Measurements from ENCODE around the gene DAB2IP. TPM values are rescaled to one million over a fixed set of nuclear protein-coding genes. Genes with fewer than 3 reads are reported as not detected.

Gene DAB2IP
- total RNA-seq, 2 experiments from 2014 or later, result not detected

DNA sequence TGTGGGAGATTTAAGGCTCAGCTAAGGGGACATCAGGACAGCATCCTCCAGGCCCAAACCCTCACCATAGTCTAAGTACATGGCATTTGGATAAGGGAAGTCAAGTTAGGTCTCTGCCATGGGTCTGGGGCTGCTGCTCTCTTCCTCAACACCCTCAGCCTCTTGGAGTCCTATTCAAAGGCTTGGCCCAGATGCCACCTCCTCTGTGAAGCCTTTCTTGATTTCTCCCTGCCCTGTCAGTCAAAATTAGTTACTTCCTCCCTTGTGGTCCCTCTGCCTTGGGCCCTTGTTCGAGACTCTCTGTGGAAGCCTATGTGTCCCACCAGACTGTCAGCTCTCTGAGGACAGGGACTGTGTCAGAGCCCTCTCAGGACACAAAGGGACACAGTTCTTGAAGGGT, 17.7 kb upstream of the DAB2IP start:
- Mint-ChIP-seq H3K27ac (no peak overlapping the region), H3K4me1 (no peaks in the 10 kb centered on the region), H3K4me3 (no peak overlapping the region), H3K36me3 (ENCODE audit: low read depth) (no peaks in the 10 kb centered on the region), H3K27me3 (peaks cover 2% of the 10 kb centered on the region), H3K9me3 (no peaks in the 10 kb centered on the region)
- ChIA-PET POLR2A (no interaction called here), CTCF (no interaction called here)
- no peak for DNase-seq

DNA sequence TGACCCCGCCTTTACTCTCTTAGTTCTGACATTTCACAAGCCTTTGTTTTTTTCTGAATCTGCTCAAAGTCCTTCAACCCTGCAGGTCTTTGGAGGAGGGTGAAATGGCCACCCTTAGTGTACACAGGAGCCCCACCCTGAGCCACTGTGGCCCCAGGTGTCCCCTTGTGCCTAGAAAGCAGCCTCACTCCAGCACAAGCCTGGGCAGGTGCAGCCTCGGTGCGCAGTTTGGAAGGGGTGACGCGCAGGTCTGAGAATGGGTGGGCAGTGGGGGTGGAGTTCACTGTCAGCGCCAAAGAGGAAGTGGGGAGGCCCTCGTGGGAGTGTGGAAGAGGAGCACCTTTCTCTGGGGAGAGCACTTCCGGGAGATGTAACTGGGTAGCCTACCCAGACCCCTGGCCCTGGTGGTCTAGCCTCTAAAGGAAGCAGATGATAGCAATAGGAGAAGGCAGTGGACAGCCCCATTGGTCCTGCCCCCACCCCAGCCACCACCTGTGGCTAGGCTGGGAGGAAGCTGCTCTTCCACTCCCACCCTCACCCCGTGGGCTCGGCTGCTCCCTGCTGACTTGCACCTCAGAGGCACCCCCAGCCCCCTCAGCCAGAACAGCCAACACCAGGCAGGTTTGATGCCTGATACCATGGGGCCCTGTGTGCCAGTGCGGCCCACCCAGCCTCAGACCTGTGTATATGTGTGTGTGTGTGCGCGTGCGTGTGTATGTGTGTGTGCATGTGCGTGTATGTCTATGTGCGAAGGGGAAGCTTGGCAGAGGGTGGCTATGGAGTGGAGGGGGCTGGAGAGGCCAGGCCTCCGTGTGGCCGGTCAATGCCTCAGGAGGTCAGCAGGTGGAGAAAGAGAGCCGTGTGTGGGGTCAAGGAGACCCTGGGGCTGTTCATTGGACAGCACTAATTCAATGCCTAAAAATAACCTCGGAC, 16.8 kb upstream of the DAB2IP start:
- Mint-ChIP-seq H3K4me3 (no peak overlapping the region), H3K36me3 (ENCODE audit: low read depth) (no peaks in the 10 kb centered on the region), H3K27me3 (peaks cover 2% of the 10 kb centered on the region), H3K27ac (no peak overlapping the region), H3K4me1 (no peaks in the 10 kb centered on the region), H3K9me3 (no peaks in the 10 kb centered on the region)
- DNase-seq, result no peak
- ChIA-PET CTCF (no interaction called here), POLR2A (no interaction called here)

DNA sequence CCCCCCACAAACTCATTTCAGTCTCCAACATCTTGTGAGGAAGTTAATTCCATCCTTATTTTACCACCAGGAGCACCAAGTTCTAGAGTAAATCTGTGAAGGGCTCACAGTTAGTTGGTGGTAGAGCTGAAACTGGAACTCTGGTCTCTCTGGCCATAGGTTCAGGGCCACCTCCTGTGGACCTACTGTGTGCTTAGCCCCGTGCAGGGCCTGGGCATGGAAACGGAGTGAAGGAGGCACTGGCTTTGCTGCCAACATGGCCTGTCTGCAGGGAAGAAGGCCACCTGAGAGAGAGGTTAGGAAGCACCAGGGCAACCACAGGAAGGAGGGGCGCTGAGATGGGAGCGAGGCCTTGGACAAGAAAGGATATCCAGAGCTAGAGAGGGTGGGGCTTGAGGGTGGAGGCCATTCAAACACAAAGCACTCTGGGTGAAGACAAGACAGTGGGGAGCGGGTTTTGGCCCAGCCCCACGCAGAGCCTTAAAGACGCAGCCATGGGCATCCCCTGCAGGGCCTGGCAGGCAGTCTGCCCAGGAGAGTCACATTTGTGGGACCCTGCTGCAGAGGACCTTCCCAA, 16.0 kb upstream of the DAB2IP start:
- CTCF ChIA-PET, result no interaction called here
- Mint-ChIP-seq H3K27me3 (peaks cover 2% of the 10 kb centered on the region), H3K27ac (no peak overlapping the region), H3K4me1 (no peaks in the 10 kb centered on the region), H3K4me3 (no peak overlapping the region), H3K9me3 (no peaks in the 10 kb centered on the region), H3K36me3 (ENCODE audit: low read depth) (no peaks in the 10 kb centered on the region)
- no peak for DNase-seq
- POLR2A ChIA-PET, result no interaction called here

DNA sequence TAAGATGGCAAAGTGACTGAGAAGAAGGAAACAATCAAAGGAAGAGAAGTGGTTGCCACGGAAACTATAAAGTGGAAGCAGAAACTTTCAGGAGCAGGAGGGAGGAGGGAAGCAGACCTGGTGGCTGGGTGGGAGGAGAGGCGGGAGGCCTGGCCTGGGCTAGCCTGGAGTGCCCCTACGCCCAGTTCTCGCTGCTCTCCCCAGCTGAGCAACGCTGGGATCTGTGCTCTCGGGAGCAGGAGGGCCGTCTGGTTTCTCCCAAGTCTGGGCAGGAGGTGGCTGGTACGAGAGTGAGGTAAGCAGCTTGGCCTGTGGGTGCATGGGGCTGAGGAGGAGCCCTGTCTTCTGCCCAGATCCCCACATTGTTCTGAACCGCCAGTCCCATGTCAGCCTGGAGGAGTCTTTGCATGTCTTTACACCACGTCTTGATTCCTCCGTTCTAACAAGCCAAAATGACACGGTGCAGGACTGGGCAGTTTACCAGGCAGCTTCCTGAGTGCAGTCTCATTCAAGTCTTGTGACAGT, 15.0 kb upstream of the DAB2IP start:
- no peaks in the 10 kb centered on the region for H3K4me1 Mint-ChIP-seq
- H3K27me3 Mint-ChIP-seq, result peaks cover 2% of the 10 kb centered on the region
- no peak for DNase-seq
- H3K4me3 Mint-ChIP-seq, result no peak overlapping the region
- POLR2A ChIA-PET, result no interaction called here
- CTCF ChIA-PET, result interaction anchor here (0.9 kb wide), 1 partner anchor 357 kb away, joined by 3 read pairs; no protein-coding TSS in a partner anchor
- H3K36me3 Mint-ChIP-seq (ENCODE audit: low read depth), result no peaks in the 10 kb centered on the region
- no peak overlapping the region for H3K27ac Mint-ChIP-seq
- no peaks in the 10 kb centered on the region for H3K9me3 Mint-ChIP-seq

DNA sequence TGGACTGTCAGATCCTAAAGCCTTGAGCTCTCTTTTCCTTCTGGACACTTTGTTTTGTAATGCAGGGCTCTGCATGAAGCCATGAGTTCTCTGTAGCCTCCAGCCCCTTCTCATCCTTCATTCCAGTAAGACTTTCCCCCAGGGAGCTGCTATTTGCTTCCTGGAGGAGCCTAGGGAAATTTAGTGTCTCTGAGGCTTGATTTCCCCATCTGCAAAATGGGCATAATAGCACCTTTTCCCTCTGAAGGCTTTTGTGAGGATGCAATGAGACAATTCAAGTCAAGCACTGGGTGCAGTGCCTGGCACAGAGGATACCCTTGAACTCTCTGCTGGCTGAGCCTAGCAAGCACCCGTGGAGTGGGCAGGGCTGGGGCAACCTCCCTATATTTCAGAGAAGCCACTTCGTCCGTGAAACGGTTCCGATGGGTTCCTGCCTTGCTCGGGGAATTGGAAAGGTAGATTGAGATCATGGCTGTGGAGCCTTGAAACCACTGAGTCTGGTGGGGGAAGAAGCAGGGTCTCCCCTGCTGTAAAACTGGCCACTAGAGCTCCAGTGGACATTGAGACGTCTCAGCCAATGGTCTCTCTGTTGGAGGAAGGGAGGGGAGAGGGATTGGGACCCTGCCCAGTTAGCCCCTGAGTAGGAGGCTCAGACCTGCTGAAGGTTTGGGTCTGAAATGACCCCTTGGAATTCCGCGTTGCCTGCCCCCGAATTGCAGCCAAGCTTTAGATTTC, 14.3 kb upstream of the DAB2IP start:
- Mint-ChIP-seq H3K4me3 (no peak overlapping the region), H3K27ac (no peak overlapping the region), H3K36me3 (ENCODE audit: low read depth) (no peaks in the 10 kb centered on the region), H3K4me1 (no peaks in the 10 kb centered on the region), H3K27me3 (peaks cover 2% of the 10 kb centered on the region), H3K9me3 (no peaks in the 10 kb centered on the region)
- ChIA-PET CTCF (interaction anchor here (0.9 kb wide), 1 partner anchor 356 kb away, joined by 3 read pairs; no protein-coding TSS in a partner anchor), POLR2A (no interaction called here)
- no peak for DNase-seq

DNA sequence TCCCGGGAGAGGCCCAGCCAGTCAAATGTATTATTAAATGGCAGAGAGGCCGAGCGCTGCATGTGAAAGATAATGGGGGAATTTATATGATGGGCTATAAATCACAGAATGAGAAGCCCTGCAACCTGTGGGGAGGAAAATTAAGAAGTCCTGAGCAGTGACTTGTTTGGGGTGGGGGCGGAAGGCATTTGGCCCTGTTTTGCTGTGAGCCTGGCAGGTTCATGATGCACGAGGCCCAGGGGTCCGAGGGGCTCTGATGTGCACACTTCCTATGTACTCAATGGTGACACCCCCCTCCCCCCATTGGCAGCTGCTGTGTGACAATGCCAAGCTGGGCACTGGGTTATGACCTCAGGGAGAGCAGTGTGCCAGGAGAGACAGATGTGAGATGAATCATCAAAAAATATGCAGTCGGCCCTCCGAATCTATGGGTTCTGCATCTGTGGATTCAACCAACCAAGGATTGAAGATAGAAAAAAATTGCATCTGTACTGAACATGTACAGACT, 13.7 kb upstream of the DAB2IP start:
- H3K27ac Mint-ChIP-seq, result no peak overlapping the region
- DNase-seq, result no peak
- H3K9me3 Mint-ChIP-seq, result no peaks in the 10 kb centered on the region
- H3K4me1 Mint-ChIP-seq, result no peaks in the 10 kb centered on the region
- POLR2A ChIA-PET, result no interaction called here
- H3K27me3 Mint-ChIP-seq, result peaks cover 4% of the 10 kb centered on the region
- CTCF ChIA-PET, result no interaction called here
- H3K4me3 Mint-ChIP-seq, result no peak overlapping the region
- no peaks in the 10 kb centered on the region for H3K36me3 Mint-ChIP-seq (ENCODE audit: low read depth)

DNA sequence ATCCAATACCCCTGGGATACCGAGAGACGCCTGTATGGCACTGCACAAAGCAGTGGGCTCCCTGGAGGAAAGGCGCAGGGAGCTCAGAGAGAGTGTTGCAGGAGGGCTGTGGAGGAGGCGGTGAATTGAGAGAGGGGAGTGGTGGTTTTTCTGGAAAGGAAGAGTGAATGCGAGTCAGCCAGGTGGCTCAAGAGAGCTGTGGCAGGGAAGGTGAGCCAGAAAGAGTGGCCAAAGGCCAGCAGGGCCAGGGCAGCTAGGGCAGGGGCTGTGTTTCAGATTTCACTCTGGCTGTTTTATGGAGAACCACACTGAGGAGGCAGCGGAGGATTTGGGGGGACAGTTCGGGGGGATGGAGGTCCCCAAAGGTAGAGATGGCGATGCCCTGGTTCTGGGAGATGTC, 13.0 kb upstream of the DAB2IP start:
- Mint-ChIP-seq H3K27me3 (peaks cover 4% of the 10 kb centered on the region), H3K36me3 (ENCODE audit: low read depth) (no peaks in the 10 kb centered on the region), H3K9me3 (no peaks in the 10 kb centered on the region), H3K4me3 (no peak overlapping the region), H3K4me1 (no peaks in the 10 kb centered on the region), H3K27ac (no peak overlapping the region)
- ChIA-PET POLR2A (no interaction called here), CTCF (no interaction called here)
- DNase-seq, result no peak

DNA sequence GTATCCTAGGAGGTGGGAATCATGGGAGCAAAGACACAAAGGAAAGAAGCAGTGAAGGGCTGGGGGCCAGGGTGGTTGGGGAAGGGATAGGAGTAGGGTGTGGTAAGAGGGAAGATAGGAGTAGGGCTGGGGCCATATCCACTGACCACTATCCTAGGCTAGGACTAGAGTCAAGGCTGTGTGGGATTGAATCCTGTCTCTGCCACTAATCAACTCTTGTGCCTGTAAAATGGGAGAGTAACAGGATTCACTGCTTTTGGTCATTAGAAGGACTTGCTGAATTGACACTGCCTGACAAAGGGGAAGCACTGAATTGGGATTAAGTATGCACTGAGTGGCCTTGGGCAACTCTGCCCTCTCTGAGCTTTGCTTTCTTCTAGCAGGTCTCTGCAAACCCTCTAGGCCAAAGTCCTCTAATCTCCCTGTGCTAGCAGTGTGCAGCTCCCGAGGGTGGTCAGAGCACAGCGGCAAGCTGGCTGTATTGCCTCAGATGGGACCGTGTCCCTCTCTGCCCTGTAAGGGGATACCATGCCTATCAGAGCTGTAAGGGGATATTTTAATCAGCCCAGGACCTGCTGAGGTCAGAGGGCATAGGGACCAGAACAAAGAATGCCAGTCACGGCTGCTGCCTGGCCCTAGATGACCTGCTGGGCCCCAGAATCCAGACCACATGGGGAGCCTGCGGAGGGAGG, 12.4 kb upstream of the DAB2IP start:
- H3K27ac Mint-ChIP-seq, result no peak overlapping the region
- H3K4me1 Mint-ChIP-seq, result no peaks in the 10 kb centered on the region
- POLR2A ChIA-PET, result no interaction called here
- H3K36me3 Mint-ChIP-seq (ENCODE audit: low read depth), result no peaks in the 10 kb centered on the region
- CTCF ChIA-PET, result no interaction called here
- no peak overlapping the region for H3K4me3 Mint-ChIP-seq
- peaks cover 4% of the 10 kb centered on the region for H3K27me3 Mint-ChIP-seq
- H3K9me3 Mint-ChIP-seq, result no peaks in the 10 kb centered on the region
- no peak for DNase-seq

DNA sequence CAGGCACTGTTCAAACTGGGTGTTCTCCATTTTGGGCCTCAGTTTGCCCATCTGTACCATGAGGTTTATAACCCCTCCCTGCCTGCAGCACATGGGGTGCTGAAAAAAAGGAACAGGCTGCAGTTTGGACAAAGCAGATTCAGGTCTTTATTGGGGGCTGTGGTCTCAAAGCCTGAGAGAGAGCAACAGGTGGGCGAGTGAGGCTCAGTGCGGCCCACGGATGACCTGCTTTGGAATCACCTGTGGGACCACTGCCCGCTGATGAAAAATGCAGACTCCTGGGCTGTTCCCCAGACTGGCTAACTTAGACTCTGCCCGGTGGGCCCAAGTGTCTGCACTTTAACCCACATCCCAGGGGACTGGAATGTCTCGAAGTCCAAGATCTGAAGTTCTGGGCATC, 11.8 kb upstream of the DAB2IP start:
- CTCF ChIA-PET, result interaction anchor here (1.0 kb wide), 1 partner anchor 11 kb away, joined by 3 read pairs; no protein-coding TSS in a partner anchor
- no peaks in the 10 kb centered on the region for H3K36me3 Mint-ChIP-seq (ENCODE audit: low read depth)
- no peak overlapping the region for H3K4me3 Mint-ChIP-seq
- H3K27me3 Mint-ChIP-seq, result peaks cover 4% of the 10 kb centered on the region
- POLR2A ChIA-PET, result no interaction called here
- DNase-seq, result no peak
- H3K9me3 Mint-ChIP-seq, result no peaks in the 10 kb centered on the region
- H3K4me1 Mint-ChIP-seq, result no peaks in the 10 kb centered on the region
- no peak overlapping the region for H3K27ac Mint-ChIP-seq

DNA sequence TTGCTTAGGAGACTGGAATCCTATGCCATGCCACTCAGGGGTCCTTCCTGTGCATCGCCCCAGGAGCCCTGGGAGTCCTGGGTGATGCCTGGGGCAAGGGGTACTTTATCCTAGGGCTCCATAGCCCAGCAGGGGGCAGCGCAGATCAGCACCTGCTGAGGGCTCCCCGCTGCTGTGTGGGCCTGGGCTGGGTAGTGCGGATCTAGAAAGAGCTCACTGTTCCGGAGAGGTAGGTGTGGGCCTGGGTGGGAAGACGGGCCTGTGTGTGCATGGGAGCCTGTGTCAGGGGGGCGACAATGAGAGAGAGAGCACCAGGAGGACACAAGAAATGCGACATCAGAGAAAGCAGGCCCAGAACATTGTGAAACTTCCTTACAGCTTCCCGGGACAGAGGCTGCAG, 11.4 kb upstream of the DAB2IP start:
- Mint-ChIP-seq H3K36me3 (ENCODE audit: low read depth) (no peaks in the 10 kb centered on the region), H3K27me3 (peaks cover 2% of the 10 kb centered on the region), H3K9me3 (no peaks in the 10 kb centered on the region), H3K27ac (no peak overlapping the region), H3K4me3 (no peak overlapping the region), H3K4me1 (no peaks in the 10 kb centered on the region)
- ChIA-PET CTCF (interaction anchor here (0.9 to 1.0 kb wide), 3 partner anchors 10 to 90 kb away, joined by 3 read pairs; no protein-coding TSS in a partner anchor), POLR2A (no interaction called here)
- peak; percentile 30 for DNase-seq

DNA sequence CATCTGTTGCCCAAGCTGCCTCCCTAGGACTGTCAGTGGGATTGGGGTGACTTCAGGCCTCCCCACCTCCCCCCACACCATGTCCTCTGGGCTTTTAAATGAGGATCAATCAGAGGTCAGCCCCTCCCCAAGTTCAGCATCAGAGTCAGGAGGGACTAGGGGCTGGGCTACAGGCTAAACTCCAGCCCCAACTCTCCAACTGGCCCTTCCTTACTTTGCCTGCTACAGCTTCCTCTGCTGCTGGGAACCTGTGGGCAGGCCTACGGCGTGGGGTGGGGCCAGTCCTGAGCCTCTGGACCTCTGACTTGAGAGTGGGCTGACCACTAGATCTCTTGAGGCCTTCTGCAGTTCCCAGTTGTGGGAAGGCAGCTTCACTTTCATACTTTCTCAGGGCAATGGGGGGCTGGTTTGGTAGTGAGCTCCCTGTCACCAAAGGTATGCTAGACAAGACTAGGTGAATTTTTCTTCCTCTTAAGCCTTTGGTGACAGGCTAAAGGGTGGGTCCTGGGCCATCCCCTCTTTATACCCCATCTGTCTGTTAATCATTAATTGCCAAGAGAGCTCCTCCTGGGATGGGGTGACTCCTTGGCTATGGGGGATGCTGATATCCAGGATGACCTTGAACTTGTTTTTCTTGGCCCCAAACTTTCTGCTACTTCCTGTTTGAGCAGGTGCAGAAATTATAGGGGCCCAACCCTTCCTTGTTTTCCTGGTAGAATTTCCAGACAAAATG, 10.8 kb upstream of the DAB2IP start:
- H3K27me3 Mint-ChIP-seq, result peaks cover 2% of the 10 kb centered on the region
- H3K4me3 Mint-ChIP-seq, result no peak overlapping the region
- H3K36me3 Mint-ChIP-seq (ENCODE audit: low read depth), result no peaks in the 10 kb centered on the region
- POLR2A ChIA-PET, result no interaction called here
- DNase-seq, result no peak
- no peaks in the 10 kb centered on the region for H3K9me3 Mint-ChIP-seq
- H3K27ac Mint-ChIP-seq, result no peak overlapping the region
- H3K4me1 Mint-ChIP-seq, result no peaks in the 10 kb centered on the region
- CTCF ChIA-PET, result interaction anchor here (0.9 to 1.0 kb wide), 4 partner anchors 10 to 90 kb away, joined by 3 read pairs; no protein-coding TSS in a partner anchor

DNA sequence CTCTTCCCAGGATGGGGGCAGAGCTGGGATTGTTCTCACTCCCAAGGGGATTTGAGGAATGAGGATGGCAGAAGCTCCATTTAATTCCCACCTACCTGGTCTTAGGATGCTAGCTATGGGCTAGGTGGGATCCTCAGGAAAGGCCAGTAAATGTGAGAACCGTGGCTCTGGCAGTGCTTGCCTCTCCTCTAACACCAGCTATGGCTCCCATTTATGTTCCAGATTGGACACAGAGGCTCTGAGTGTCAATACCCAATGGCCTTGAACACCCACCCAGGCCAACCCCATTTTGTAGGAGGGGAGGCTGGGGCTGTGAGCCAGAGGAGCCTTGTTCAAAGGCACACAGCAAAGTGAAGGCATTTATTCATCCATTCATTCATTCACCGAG, 10.2 kb upstream of the DAB2IP start:
- no peak overlapping the region for H3K4me3 Mint-ChIP-seq
- H3K36me3 Mint-ChIP-seq (ENCODE audit: low read depth), result no peaks in the 10 kb centered on the region
- ChIA-PET CTCF (interaction anchor here (0.9 kb wide), 1 partner anchor 12 kb away, joined by 3 read pairs; no protein-coding TSS in a partner anchor), POLR2A (no interaction called here)
- H3K9me3 Mint-ChIP-seq, result no peaks in the 10 kb centered on the region
- H3K27me3 Mint-ChIP-seq, result peaks cover 2% of the 10 kb centered on the region
- no peaks in the 10 kb centered on the region for H3K4me1 Mint-ChIP-seq
- H3K27ac Mint-ChIP-seq, result no peak overlapping the region
- DNase-seq, result no peak

All from activated CD4-positive, alpha-beta memory T cell treated with anti-CD3 and anti-CD28 coated beads, Interleukin-2, amount 10 ng/mL, durations not matched to agents 7 days and 5 days (primary cell).